ENCODE data around the gene SLC38A4.

GRCh38 chr12:46792925-46793324 lies 32.9 kb downstream of the SLC38A4 start:
- TF ChIP-seq CTCF (IDR thresholded peaks at IDR 0.05; ENCODE audit: poor library complexity) (no peak), EZH2 (IDR thresholded peaks at IDR 0.05; ENCODE audit: borderline replicate concordance) (no peak), EZH2phosphoT487 (IDR thresholded peaks at IDR 0.05; ENCODE audit: low read depth, severe bottlenecking, unreplicated experiment) (no peak)
